ENCODE data around the gene HCN2. TPM values are rescaled to one million over a fixed set of nuclear protein-coding genes. Genes with fewer than 3 reads are reported as not detected.

HCN2 gene
- total and polyA plus RNA-seq, 9 of the 15 experiments (the other 6 are each of a cell fraction or from before 2014, with no cell fraction given): 0.29 to 4.2 (median 0.82) TPM; not detected in 2

- 0 out of 2 replicates have a peak, but pooled peaks have one; percentile 41 for TF ChIP-seq HLTF (IDR thresholded peaks at IDR 0.05)
- TF ChIP-seq ZNF140 (CRISPR knock-in tag; IDR thresholded peaks at IDR 0.05): no peak
- no peak for TF ChIP-seq PPARD (CRISPR knock-in tag; IDR thresholded peaks at IDR 0.05)
- no peak for TF ChIP-seq NR2C1 (IDR thresholded peaks at IDR 0.05)
- TF ChIP-seq NR2C1 (tag; IDR thresholded peaks at IDR 0.05): no peak
- TF ChIP-seq, protein P1, sequence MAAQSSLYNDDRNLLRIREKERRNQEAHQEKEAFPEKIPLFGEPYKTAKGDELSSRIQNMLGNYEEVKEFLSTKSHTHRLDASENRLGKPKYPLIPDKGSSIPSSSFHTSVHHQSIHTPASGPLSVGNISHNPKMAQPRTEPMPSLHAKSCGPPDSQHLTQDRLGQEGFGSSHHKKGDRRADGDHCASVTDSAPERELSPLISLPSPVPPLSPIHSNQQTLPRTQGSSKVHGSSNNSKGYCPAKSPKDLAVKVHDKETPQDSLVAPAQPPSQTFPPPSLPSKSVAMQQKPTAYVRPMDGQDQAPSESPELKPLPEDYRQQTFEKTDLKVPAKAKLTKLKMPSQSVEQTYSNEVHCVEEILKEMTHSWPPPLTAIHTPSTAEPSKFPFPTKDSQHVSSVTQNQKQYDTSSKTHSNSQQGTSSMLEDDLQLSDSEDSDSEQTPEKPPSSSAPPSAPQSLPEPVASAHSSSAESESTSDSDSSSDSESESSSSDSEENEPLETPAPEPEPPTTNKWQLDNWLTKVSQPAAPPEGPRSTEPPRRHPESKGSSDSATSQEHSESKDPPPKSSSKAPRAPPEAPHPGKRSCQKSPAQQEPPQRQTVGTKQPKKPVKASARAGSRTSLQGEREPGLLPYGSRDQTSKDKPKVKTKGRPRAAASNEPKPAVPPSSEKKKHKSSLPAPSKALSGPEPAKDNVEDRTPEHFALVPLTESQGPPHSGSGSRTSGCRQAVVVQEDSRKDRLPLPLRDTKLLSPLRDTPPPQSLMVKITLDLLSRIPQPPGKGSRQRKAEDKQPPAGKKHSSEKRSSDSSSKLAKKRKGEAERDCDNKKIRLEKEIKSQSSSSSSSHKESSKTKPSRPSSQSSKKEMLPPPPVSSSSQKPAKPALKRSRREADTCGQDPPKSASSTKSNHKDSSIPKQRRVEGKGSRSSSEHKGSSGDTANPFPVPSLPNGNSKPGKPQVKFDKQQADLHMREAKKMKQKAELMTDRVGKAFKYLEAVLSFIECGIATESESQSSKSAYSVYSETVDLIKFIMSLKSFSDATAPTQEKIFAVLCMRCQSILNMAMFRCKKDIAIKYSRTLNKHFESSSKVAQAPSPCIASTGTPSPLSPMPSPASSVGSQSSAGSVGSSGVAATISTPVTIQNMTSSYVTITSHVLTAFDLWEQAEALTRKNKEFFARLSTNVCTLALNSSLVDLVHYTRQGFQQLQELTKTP (IDR thresholded peaks at IDR 0.05; ENCODE audit: low read depth in 1 of 2, partially characterized antibody in 2 of 2): no peak
- TF ChIP-seq NFATC3 (IDR thresholded peaks at IDR 0.05): peak; percentile 63; the same call in 1 of the 2 replicates
- no peak for TF ChIP-seq SIX5 (IDR thresholded peaks at IDR 0.05; ENCODE audit: borderline replicate concordance in 1 of 2, insufficient read depth in 1 of 2, low read depth in 1 of 2, low read length in 2 of 2)
- peak; percentile 74 for TF ChIP-seq ARID1B (IDR thresholded peaks at IDR 0.05)
- TF ChIP-seq, protein P2, sequence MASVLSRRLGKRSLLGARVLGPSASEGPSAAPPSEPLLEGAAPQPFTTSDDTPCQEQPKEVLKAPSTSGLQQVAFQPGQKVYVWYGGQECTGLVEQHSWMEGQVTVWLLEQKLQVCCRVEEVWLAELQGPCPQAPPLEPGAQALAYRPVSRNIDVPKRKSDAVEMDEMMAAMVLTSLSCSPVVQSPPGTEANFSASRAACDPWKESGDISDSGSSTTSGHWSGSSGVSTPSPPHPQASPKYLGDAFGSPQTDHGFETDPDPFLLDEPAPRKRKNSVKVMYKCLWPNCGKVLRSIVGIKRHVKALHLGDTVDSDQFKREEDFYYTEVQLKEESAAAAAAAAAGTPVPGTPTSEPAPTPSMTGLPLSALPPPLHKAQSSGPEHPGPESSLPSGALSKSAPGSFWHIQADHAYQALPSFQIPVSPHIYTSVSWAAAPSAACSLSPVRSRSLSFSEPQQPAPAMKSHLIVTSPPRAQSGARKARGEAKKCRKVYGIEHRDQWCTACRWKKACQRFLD (CRISPR knock-in tag; IDR thresholded peaks at IDR 0.05): no peak
- no peak for TF ChIP-seq NUFIP1 (IDR thresholded peaks at IDR 0.05; ENCODE audit: partially characterized antibody)
- TF ChIP-seq, protein P3, sequence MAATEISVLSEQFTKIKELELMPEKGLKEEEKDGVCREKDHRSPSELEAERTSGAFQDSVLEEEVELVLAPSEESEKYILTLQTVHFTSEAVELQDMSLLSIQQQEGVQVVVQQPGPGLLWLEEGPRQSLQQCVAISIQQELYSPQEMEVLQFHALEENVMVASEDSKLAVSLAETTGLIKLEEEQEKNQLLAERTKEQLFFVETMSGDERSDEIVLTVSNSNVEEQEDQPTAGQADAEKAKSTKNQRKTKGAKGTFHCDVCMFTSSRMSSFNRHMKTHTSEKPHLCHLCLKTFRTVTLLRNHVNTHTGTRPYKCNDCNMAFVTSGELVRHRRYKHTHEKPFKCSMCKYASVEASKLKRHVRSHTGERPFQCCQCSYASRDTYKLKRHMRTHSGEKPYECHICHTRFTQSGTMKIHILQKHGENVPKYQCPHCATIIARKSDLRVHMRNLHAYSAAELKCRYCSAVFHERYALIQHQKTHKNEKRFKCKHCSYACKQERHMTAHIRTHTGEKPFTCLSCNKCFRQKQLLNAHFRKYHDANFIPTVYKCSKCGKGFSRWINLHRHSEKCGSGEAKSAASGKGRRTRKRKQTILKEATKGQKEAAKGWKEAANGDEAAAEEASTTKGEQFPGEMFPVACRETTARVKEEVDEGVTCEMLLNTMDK (IDR thresholded peaks at IDR 0.05; ENCODE audit: borderline replicate concordance, insufficient read depth, low read depth, low read length, poor library complexity, severe bottlenecking): no peak
- TF ChIP-seq NCOA6 (IDR thresholded peaks at IDR 0.05): no peak
- TF ChIP-seq CBFA2T2 (conservative IDR thresholded peaks at IDR 0.05): peak; percentile 49
Observed at GRCh38 chr19:566403-566802, 23.3 kb upstream of the HCN2 start (continued).
